ENCODE measurements around the gene VANGL2.

Gene VANGL2

GRCh38 chr1:160411271-160412027 is 11.1 kb downstream of the VANGL2 start:
- no peak for TF ChIP-seq CTCF (IDR thresholded peaks at IDR 0.05; ENCODE audit: control insufficient read depth, extremely low read depth, insufficient read depth)
- H3K4me3 ChIP-seq (ENCODE audit: low read depth, low read length) = no peak overlapping the region
- DNase-seq (ENCODE audit: low read depth) = no peak

- H3K4me3 ChIP-seq (ENCODE audit: low read depth, low read length) = no peak overlapping the region
- DNase-seq (ENCODE audit: low read depth) = no peak
- no peak for TF ChIP-seq CTCF (IDR thresholded peaks at IDR 0.05; ENCODE audit: control insufficient read depth, extremely low read depth, insufficient read depth)
These were observed 11.6 kb downstream of the VANGL2 start for GRCh38 chr1:160412028-160412362.

DNA sequence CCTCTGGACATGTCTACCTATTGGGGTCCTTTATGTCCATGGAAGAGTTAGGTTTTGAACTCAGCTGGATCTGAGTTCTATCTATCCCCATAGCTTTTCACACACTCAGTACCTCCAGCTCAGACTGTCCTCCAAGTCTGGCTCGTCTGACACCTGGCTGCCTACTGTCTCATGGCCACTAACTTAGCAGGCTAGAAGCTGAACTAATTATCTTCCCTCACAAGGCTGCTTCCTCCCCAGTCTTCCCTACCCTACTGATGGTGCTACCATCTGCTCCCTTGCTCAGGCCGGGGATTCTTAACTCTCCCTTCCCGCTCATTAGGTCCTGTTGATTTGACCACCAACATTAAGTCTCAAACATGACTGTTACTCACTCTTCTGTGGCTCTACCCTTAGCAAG is 13.4 kb downstream of the VANGL2 start:
- H3K4me3 ChIP-seq (ENCODE audit: low read depth, low read length) = no peak overlapping the region
- no peak for DNase-seq (ENCODE audit: low read depth)
- no peak for TF ChIP-seq CTCF (IDR thresholded peaks at IDR 0.05; ENCODE audit: control insufficient read depth, extremely low read depth, insufficient read depth)

DNA sequence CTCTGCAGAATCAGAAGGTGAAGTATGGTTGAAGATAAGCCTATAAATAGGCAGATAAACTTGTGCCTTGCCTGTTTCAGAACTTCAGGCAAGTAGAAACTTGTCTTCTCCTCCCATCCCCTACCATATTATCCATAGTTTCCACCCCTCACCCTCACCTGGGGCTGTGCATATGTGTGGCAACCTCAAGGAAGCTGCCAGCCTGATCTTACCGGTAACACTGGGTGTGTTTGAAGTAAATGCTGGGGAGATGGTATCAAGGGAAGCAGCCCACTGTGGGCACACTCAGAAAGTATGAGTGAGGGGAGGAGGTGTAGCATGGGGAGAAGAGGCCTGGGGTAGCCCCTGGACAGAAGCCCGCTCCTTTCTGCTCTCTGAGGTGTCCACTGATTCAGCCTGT is 14.5 kb downstream of the VANGL2 start:
- no peak for TF ChIP-seq CTCF (IDR thresholded peaks at IDR 0.05; ENCODE audit: control insufficient read depth, extremely low read depth, insufficient read depth)
- no peak for DNase-seq (ENCODE audit: low read depth)
- no peak overlapping the region for H3K4me3 ChIP-seq (ENCODE audit: low read depth, low read length)

DNA sequence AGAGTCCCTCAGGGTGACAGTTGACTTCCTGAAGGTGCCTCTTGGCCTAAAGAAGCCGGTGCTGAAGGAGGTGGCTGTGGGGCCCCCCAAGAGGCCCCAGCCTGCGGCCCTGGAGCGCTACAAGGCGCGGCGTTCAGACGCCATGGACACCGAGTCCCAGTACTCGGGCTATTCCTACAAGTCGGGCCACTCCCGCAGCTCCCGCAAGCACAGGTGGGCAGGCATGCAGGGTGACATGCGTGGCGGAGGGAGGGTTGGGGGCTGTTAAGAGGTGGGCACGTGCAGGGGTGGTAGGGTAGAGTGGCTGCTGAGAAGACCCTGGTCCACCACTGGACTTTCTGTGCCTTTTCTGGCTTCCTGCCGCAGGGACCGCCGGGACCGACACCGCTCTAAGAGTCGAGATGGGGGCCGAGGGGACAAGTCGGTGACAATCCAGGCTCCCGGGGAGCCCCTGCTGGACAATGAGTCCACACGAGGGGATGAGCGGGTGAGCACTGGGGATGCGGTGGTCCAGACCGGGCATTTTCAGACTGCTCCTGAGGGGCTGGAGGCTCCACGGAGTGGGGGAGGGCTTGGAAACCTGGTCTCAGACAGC is 15.4 kb downstream of the VANGL2 start:
- DNase-seq (ENCODE audit: low read depth) = no peak
- no peak for TF ChIP-seq CTCF (IDR thresholded peaks at IDR 0.05; ENCODE audit: control insufficient read depth, extremely low read depth, insufficient read depth)
- H3K4me3 ChIP-seq (ENCODE audit: low read depth, low read length) = no peak overlapping the region

GRCh38 chr1:160416369-160416768 is 16.0 kb downstream of the VANGL2 start:
- DNase-seq (ENCODE audit: low read depth) = peak; percentile 6
- no peak overlapping the region for H3K4me3 ChIP-seq (ENCODE audit: low read depth, low read length)
- peak; percentile 59 for TF ChIP-seq CTCF (IDR thresholded peaks at IDR 0.05; ENCODE audit: control insufficient read depth, extremely low read depth, insufficient read depth)

GRCh38 chr1:160418483-160418882 is 18.1 kb downstream of the VANGL2 start:
- no peak for TF ChIP-seq CTCF (IDR thresholded peaks at IDR 0.05; ENCODE audit: control insufficient read depth, extremely low read depth, insufficient read depth)
- DNase-seq (ENCODE audit: low read depth) = no peak
- H3K4me3 ChIP-seq (ENCODE audit: low read depth, low read length) = no peak overlapping the region

All from LNCaP clone FGC (cell line).